ENCODE results near the gene C9orf43.

Gene C9orf43

DNA sequence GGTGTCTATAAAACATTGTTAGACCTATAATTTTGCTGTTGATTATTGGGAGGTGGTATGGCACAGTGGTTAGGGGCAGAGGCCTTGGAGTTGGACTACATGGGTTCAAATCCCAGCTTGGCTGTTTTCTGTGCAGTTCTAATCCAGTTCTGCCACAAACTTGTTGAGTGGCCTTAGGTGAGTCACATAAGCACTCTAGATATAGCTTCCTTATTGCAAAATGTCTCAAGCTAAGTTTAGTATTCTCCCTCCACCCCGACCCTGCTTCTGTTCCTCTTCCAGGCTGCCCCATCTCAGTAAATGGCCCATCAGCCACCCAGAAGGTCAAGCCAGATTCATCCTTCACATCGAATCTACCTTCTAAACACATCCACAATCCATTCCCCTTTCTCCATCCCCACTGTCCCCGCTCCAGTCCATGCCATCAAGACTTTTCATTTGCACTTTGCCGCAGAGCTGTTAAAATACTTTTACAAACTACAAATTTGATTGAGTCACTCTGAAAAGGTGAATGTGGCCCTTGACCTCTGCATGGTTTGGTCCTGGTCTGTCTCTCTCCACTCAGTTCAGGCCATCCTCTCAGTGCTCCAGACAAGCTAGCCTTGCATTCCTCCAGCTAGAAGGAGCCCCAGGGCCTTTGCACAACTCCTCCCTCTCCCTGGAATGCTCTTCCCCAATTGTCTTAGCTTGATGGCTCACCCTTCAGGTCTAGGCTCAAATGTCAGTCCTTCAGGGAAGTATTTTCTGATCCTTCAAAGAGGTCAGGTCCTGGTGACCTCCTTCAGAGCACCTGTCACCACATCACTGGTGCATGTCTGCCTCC lies 23.8 kb upstream of the C9orf43 start:
- Histone ChIP-seq H3K27ac (ENCODE audit: low read depth, low read length) (no peak overlapping the region), H3K36me3 (ENCODE audit: control insufficient read depth, insufficient read depth, low read length) (peaks cover 33% of the 10 kb centered on the region), H3K4me3 (ENCODE audit: low read depth, low read length) (no peak overlapping the region), H3K27me3 (ENCODE audit: control insufficient read depth, insufficient read depth, low read length) (no peaks in the 10 kb centered on the region), H3K4me1 (ENCODE audit: control insufficient read depth, insufficient read depth, low read length) (no peaks in the 10 kb centered on the region), H3K9ac (ENCODE audit: low read depth, low read length) (no peak overlapping the region), H3K9me3 (ENCODE audit: control insufficient read depth, insufficient read depth, low read length) (no peaks in the 10 kb centered on the region)

DNA sequence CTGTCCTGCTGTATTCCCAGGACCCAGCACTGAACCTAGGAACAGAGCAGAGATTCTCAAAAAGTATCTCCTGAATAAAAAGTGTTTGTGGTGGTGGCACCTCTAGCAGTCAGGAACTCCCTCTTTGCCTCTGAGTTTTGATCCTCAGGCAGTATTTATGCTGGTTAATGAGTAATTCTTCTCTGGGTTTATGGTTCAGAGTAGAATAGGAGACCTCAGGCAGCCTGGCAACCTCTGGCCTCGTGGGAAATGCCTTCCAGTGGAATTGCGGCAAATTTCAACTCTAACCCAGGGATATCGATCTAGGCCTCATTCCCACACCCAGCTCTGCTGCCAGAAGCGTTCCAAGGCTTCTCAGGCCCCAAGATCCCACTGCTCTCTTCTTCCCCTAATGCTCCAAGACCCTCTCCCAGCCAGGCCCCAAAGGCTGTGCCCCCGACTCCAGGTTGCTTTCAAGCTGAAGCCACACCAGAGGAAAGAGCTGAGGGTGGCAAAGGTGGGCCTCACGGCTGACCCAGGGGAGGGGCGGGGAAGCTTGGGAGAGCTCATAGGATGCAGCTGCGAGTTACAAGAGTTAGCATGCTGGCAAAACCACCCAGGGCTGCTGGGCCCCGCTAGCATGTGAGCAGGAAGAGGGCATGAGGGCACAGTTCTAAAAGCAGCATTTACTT lies 22.9 kb upstream of the C9orf43 start:
- Histone ChIP-seq H3K36me3 (ENCODE audit: control insufficient read depth, insufficient read depth, low read length) (peaks cover 37% of the 10 kb centered on the region), H3K27me3 (ENCODE audit: control insufficient read depth, insufficient read depth, low read length) (no peaks in the 10 kb centered on the region), H3K9ac (ENCODE audit: low read depth, low read length) (no peak overlapping the region), H3K9me3 (ENCODE audit: control insufficient read depth, insufficient read depth, low read length) (no peaks in the 10 kb centered on the region), H3K27ac (ENCODE audit: low read depth, low read length) (no peak overlapping the region), H3K4me1 (ENCODE audit: control insufficient read depth, insufficient read depth, low read length) (no peaks in the 10 kb centered on the region), H3K4me3 (ENCODE audit: low read depth, low read length) (no peak overlapping the region)

DNA sequence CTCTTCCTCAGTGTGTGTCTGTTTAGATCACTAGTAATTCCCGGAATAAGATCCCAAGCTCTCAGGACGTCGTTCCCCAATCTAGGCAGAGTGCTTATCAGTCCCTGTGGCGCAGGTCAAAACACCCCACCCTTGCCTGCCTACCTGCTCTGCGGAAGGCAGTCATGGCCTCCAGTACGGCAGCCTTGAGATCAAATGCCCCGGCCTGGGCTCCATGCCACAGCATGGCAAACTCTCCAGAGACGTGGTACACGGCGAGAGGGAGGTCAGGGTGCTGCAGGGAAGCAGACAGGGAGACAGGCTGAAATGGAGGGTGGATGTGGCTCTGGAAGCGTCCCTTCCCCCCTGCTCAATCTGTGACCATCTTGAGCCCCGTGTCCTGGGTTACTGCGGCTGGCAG lies 21.7 kb upstream of the C9orf43 start:
- Histone ChIP-seq H3K36me3 (ENCODE audit: control insufficient read depth, insufficient read depth, low read length) (peaks cover 37% of the 10 kb centered on the region), H3K9me3 (ENCODE audit: control insufficient read depth, insufficient read depth, low read length) (no peaks in the 10 kb centered on the region), H3K4me3 (ENCODE audit: low read depth, low read length) (no peak overlapping the region), H3K9ac (ENCODE audit: low read depth, low read length) (no peak overlapping the region), H3K27me3 (ENCODE audit: control insufficient read depth, insufficient read depth, low read length) (no peaks in the 10 kb centered on the region), H3K27ac (ENCODE audit: low read depth, low read length) (no peak overlapping the region), H3K4me1 (ENCODE audit: control insufficient read depth, insufficient read depth, low read length) (no peaks in the 10 kb centered on the region)

DNA sequence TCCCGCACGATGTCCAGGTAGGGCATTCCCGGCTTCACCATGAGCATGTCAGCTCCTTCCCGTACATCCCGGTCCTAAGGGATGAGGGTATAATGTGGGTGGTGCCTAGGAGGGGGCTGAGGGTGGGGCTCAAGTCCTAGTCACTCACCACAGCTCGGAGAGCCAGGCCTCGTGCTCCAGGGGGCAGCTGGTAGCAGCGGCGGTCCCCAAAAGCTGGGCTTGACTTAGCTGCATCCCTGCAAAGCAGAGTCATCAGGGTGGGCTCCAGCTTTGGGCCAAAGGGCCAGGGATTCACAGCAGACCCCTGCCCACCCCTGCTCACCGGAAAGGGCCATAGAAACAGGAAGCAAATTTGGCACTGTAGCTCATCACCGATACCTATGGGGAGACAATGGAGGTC lies 21.1 kb upstream of the C9orf43 start:
- Histone ChIP-seq H3K27me3 (ENCODE audit: control insufficient read depth, insufficient read depth, low read length) (no peaks in the 10 kb centered on the region), H3K4me3 (ENCODE audit: low read depth, low read length) (no peak overlapping the region), H3K9me3 (ENCODE audit: control insufficient read depth, insufficient read depth, low read length) (no peaks in the 10 kb centered on the region), H3K9ac (ENCODE audit: low read depth, low read length) (no peak overlapping the region), H3K36me3 (ENCODE audit: control insufficient read depth, insufficient read depth, low read length) (peaks cover 37% of the 10 kb centered on the region), H3K4me1 (ENCODE audit: control insufficient read depth, insufficient read depth, low read length) (no peaks in the 10 kb centered on the region), H3K27ac (ENCODE audit: low read depth, low read length) (no peak overlapping the region)

DNA sequence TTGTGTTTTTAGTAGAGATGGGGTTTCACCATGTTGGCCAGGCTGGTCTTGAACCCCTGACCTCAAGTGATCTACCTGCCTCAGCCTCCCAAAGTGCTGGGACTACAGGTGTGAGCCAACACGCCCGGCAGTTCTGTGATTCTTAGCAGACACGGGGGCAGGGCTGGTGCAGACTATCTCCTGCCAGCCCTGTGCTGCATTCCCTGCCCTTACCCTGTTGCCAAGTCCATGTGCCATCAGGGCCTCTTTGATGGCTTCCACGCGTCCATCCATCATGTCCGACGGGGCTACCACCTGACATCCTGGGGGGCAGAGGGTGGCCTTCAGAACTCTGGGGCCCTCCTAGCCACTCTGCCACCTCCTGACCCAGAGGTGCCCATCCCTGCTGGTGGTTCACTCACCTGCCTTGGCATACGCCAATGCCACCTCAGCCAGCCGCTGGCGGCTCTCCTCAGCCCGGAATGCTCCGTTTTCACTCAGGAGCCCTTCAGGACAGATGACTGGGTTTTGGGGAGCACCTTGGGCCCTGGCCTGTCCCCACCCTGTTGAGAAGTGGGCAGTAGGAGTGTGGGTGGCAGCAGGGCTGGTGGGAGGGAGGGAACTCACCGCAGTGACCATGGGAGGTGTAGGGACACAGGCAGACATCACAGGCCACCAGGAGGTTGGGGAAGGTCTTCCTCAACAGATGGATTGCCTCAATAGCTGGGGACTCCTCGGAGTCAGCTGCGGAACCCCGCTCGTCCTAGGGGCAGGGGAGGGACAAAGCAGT lies 20.2 kb upstream of the C9orf43 start:
- H3K27me3 ChIP-seq (ENCODE audit: control insufficient read depth, insufficient read depth, low read length) = no peaks in the 10 kb centered on the region
- H3K9ac ChIP-seq (ENCODE audit: low read depth, low read length) = no peak overlapping the region
- no peaks in the 10 kb centered on the region for H3K4me1 ChIP-seq (ENCODE audit: control insufficient read depth, insufficient read depth, low read length)
- H3K9me3 ChIP-seq (ENCODE audit: control insufficient read depth, insufficient read depth, low read length) = no peaks in the 10 kb centered on the region
- peaks cover 37% of the 10 kb centered on the region for H3K36me3 ChIP-seq (ENCODE audit: control insufficient read depth, insufficient read depth, low read length)
- no peak overlapping the region for H3K27ac ChIP-seq (ENCODE audit: low read depth, low read length)
- no peak overlapping the region for H3K4me3 ChIP-seq (ENCODE audit: low read depth, low read length)

DNA sequence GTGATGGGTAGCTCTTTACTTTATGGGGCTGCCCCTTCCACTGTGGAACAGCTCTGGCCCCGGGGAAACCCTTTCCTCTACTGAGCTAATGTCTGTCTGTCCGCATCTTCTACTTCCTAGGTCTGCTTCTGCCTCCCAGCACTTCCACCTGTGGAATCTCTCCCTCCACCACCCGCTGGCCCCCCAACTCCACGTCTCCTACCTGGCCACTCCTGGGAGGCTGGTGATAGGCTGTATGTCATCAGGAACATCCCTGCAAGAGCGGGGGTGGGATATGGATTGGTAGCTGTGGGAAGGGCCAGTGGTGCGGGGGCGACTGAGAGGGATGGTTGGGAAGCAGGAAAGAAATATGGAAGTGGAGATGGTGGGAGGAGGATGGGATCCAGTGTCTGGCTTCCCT lies 18.6 kb upstream of the C9orf43 start:
- Histone ChIP-seq H3K27ac (ENCODE audit: low read depth, low read length) (no peak overlapping the region), H3K9me3 (ENCODE audit: control insufficient read depth, insufficient read depth, low read length) (no peaks in the 10 kb centered on the region), H3K27me3 (ENCODE audit: control insufficient read depth, insufficient read depth, low read length) (no peaks in the 10 kb centered on the region), H3K36me3 (ENCODE audit: control insufficient read depth, insufficient read depth, low read length) (peaks cover 37% of the 10 kb centered on the region), H3K9ac (ENCODE audit: low read depth, low read length) (no peak overlapping the region), H3K4me1 (ENCODE audit: control insufficient read depth, insufficient read depth, low read length) (no peaks in the 10 kb centered on the region), H3K4me3 (ENCODE audit: low read depth, low read length) (no peak overlapping the region)

DNA sequence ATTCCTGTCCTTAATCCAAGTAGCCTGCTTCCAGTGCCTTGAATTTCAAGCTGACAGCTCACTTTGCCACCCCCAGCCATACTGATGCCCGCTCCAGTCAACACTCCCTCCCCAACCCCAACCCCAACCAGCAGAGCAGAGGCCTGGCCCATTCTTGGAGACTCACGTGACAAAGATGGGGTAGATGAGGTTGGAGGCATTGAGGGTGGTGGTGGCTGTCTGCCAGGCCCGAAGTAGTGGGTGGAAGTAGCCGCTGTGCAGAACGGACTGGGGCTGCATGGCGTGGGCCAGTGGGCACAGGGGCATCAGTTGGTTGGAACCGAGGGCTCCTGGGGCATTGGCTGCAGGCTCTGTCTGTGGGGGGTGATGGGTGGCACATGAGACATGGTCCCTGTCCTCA lies 17.3 kb upstream of the C9orf43 start:
- Histone ChIP-seq H3K9me3 (ENCODE audit: control insufficient read depth, insufficient read depth, low read length) (no peaks in the 10 kb centered on the region), H3K9ac (ENCODE audit: low read depth, low read length) (no peak overlapping the region), H3K27me3 (ENCODE audit: control insufficient read depth, insufficient read depth, low read length) (no peaks in the 10 kb centered on the region), H3K36me3 (ENCODE audit: control insufficient read depth, insufficient read depth, low read length) (peaks cover 34% of the 10 kb centered on the region), H3K4me1 (ENCODE audit: control insufficient read depth, insufficient read depth, low read length) (no peaks in the 10 kb centered on the region), H3K27ac (ENCODE audit: low read depth, low read length) (no peak overlapping the region), H3K4me3 (ENCODE audit: low read depth, low read length) (no peak overlapping the region)

DNA sequence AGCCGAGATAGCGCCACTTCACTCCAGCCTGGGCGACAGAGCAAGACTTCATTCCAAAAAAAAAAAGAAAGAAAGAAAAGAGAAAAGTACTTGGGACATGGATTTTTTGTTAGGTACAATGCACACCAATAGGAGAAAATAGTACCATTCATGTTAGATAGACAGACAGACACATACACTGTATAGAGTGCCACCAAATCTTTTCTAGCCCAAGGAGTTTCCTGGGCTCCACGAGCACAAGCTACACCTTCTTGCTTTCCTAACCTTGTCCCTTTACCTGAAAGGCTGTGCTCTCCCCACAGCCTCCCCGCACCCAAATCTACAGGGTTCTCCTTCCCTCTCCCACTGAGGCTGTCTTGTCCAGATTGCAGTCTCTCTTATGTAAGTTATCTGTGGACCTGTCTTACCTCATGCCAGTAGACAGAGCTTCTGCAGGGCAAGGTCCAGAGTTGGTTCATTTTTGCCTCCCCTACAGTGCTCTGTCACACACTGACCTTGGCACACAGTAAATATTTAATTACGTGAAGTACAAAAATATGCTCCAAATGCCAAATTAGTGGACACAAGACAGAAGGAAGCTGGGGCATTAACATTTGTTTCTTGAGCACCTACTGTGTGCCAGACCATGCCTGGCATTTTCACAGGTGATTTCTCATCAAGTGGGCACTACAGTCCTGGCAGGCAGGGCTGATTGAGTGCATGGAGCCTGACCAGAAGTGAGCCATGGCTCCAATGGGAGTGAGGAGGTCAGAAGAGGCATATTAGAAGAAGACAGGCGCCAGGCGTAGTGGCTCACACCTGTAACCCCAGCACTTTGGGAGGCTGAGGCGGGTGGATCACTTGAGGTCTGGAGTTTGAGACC lies 15.3 kb upstream of the C9orf43 start:
- H3K36me3 ChIP-seq (ENCODE audit: control insufficient read depth, insufficient read depth, low read length) = peaks cover 18% of the 10 kb centered on the region; the same call in 1 of the 2 replicates
- no peaks in the 10 kb centered on the region for H3K4me1 ChIP-seq (ENCODE audit: control insufficient read depth, insufficient read depth, low read length)
- no peak overlapping the region for H3K4me3 ChIP-seq (ENCODE audit: low read depth, low read length)
- H3K9me3 ChIP-seq (ENCODE audit: control insufficient read depth, insufficient read depth, low read length) = no peaks in the 10 kb centered on the region
- no peak overlapping the region for H3K9ac ChIP-seq (ENCODE audit: low read depth, low read length)
- no peak overlapping the region for H3K27ac ChIP-seq (ENCODE audit: low read depth, low read length)
- no peaks in the 10 kb centered on the region for H3K27me3 ChIP-seq (ENCODE audit: control insufficient read depth, insufficient read depth, low read length)

DNA sequence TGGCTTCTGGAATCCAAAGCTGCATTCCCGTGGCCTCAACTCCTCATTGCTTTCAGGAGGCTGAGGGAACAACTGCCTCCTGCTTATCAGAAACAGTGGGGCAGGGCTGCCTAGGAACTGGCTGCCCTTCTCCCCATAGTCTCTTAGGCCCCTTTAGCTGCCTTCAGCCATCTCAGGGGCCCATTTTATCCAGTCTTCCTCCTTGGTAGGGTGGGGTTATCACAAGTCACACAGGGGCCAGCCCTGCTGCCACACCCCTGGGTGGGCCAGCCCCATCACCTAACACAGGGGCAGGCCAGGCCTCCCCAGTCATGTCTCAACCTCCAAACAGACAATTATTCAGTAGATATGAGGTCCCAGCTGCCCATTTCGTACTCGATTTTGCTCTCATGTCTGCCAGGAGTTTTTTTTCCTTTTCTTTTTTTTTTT lies 13.3 kb upstream of the C9orf43 start:
- no peak overlapping the region for H3K9ac ChIP-seq (ENCODE audit: low read depth, low read length)
- no peak overlapping the region for H3K27ac ChIP-seq (ENCODE audit: low read depth, low read length)
- peaks cover 4% of the 10 kb centered on the region; the same call in 1 of the 2 replicates for H3K4me1 ChIP-seq (ENCODE audit: control insufficient read depth, insufficient read depth, low read length)
- no peaks in the 10 kb centered on the region for H3K27me3 ChIP-seq (ENCODE audit: control insufficient read depth, insufficient read depth, low read length)
- no peaks in the 10 kb centered on the region for H3K36me3 ChIP-seq (ENCODE audit: control insufficient read depth, insufficient read depth, low read length)
- H3K9me3 ChIP-seq (ENCODE audit: control insufficient read depth, insufficient read depth, low read length) = no peaks in the 10 kb centered on the region
- H3K4me3 ChIP-seq (ENCODE audit: low read depth, low read length) = no peak overlapping the region

DNA sequence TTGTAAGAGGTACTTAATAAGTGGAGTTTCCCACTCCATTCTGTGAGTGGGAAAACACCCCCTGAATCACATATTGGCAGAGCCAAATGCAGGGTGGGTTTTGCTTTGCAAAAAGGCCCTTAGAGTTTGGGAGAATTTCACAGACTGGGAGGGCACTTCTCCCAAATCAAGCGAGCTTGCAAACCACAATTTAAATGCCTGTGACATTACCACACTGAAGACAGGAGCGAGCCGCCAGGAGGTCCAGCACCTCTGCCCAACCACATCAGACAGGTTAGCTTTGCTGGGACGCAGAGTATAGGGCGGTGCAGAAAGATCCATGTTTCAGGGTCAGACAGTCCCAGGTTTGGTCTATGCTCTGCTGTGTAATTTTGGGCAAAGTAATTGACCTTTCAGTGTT lies 11.8 kb upstream of the C9orf43 start:
- H3K27me3 ChIP-seq (ENCODE audit: control insufficient read depth, insufficient read depth, low read length) = no peaks in the 10 kb centered on the region
- H3K36me3 ChIP-seq (ENCODE audit: control insufficient read depth, insufficient read depth, low read length) = no peaks in the 10 kb centered on the region
- no peak overlapping the region for H3K9ac ChIP-seq (ENCODE audit: low read depth, low read length)
- H3K9me3 ChIP-seq (ENCODE audit: control insufficient read depth, insufficient read depth, low read length) = no peaks in the 10 kb centered on the region
- H3K27ac ChIP-seq (ENCODE audit: low read depth, low read length) = peak overlapping the region; percentile 57
- H3K4me1 ChIP-seq (ENCODE audit: control insufficient read depth, insufficient read depth, low read length) = peaks cover 4% of the 10 kb centered on the region; the same call in 1 of the 2 replicates
- no peak overlapping the region for H3K4me3 ChIP-seq (ENCODE audit: low read depth, low read length)
